Mesenteric fat pad (tissue), 1 donor: ENCODE data around the gene IDUA. TPM values are rescaled to one million over a fixed set of nuclear protein-coding genes. Genes with fewer than 3 reads are reported as not detected.
A peak's percentile ranks its signal among the peaks of the same experiment; 100 is the strongest.
"Not testable (repeated sequence)": the region's sequence is repeated elsewhere in the genome, so short reads cannot be mapped to it uniquely, and the experiment has no call there.

ENCODE experiments used
- DNase-seq: peaks from one replicate; pipeline ENCODE4 v3.0.0-alpha.2; 2020; ENCODE audit warnings: low spot score
- total RNA-seq: library from RNA; stranded (reverse); fragmentation: NEBNext Ultra II Directional; extraction: Animal tissue kit (Norgen Biotek cat#: 25700); gene quantifications from one replicate; pipeline ENCODE4 v1.2.1, GENCODE V29; 2021
- donor health status: DM: yes; HTN: yes; CAD: no.

Gene IDUA
- total RNA-seq, 1 donor from 2014 or later: 34.7 TPM

GRCh38 chr4:966266-967112 lies 20.4 kb upstream of the IDUA start:
- DNase-seq: no peak

DNA sequence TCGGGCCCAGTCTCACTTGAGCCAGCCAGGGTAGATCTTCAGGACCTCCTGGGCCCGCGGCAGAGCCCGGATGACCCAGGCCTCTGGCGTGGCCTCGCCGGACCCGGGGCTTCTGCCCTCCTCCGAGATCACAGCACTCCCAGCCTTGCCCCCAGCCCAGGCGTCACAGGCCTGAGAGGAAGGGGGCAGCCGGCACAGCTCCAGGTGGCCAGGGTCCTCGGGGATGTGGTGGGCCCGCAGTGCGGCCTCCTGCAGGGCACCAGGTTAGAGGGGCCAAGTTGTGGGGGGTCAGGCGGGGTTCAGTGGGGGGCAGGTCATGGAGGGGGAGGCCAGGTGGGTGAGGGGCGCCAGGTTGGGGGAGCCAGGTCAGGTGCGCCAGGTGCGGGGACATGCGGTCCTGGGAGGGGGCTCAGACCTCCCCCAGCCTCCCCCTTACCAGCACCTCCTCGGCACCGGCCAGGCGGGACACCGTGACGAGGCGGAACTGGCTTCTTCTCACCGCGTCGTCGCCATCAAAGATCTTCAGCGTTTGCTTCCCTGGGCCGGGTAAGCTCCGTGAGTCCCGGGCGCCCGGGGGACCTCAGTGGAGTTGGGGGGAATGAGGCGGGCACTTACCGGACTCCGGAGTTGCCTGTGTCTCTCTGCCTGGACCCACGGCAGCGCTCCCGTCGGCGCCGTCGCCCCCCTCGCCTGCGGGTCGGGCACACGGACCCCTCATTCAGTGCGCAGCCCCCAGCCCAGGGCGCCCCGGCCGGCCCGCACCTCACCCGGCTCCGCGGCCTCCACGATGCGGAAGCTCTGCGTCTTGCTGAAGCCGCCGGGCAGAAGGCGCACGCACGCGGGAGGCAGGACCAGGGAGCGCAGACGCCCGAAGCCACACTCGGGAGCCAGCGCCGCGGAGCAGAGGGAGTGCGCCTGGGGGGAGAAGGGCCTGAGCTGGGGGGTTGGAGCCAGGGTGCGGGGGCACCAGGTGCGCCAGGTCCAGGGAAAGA lies 19.4 kb upstream of the IDUA start:
- no peak for DNase-seq

DNA sequence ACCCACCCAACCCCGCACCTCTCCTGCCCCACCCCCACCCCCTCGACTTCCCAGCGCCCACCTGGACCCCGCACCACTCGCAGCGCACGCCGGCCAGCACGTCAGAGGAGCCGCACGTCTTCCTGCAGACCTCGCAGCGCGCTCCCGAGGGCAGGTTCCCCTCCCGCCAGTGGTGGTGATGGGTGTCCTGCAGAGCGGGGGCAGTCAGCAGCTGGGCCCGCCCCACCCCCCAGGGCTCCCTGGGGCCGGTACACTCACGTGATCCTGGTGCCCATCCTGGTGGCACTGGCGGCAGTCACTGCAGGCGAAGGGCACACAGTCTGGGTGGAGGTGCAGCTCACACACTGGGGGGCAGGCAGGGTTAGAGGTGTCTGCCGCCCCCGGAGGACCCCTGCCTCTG lies 18.6 kb upstream of the IDUA start:
- no peak for DNase-seq

GRCh38 chr4:968621-969394 lies 18.0 kb upstream of the IDUA start:
- no peak for DNase-seq

DNA sequence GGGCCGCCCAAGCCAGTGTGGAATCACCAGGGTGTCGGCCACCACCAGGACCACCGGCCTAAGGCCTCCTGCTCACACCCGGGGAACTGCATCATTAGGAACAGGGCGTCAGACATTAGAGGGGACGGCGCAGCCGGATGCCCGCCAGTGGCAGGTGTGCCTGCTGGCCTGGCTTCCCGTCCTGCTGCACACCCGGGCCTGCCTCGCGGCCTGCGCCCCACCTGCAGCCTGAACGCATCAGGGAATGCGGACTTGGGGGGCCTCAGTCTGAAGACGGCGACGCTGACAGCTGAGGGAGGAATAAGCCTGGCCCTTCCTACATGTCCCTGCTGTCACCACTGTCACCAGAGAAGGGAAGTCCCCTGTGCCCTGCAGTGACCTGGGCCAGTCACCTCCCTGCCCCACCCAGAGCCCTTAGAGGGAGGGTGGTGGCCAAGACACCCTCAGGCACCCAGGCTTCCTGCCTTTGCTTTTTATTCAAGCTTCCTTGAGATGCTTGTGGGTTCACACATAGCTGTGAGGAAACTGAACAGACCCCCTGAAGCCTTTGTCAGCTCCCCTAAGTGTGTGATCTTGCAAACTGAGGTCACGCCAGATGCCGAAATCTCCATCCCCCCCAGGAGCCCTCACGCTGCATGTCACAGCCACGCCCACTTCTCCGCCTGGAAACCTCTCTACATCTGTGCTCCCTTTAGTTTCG lies 16.6 kb upstream of the IDUA start:
- no peak for DNase-seq

DNA sequence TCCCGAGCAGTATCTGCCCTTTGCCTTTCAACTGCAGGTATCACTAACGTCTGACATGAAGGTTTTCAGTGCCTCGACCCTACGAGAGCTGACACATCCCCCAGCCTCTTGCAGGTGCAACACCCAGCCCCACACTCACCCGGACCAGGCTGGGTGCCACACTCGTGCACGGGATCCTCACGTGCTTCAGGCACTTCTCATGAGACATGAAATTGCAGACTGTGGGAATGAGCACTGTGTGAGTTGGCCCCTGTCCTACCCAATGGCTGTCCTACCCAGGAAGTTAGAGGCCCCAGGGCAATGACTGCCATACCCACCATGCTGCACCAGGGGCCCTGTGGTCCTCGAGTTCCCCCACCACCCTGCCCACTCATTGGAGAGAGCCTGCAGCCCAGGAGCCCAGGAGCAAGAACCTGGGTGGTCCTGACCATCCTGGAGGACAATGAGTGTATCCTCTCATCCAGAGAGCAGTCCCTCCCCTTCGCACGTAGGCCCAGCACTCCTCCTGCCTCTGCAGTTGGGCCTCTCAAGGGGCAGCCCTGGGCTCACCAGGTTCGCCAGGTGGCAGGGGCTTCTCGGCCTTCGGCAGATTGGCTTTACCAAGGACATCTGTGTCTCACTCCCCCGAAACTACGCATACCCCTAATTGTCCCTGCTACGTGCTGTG lies 15.9 kb upstream of the IDUA start:
- DNase-seq: no peak

DNA sequence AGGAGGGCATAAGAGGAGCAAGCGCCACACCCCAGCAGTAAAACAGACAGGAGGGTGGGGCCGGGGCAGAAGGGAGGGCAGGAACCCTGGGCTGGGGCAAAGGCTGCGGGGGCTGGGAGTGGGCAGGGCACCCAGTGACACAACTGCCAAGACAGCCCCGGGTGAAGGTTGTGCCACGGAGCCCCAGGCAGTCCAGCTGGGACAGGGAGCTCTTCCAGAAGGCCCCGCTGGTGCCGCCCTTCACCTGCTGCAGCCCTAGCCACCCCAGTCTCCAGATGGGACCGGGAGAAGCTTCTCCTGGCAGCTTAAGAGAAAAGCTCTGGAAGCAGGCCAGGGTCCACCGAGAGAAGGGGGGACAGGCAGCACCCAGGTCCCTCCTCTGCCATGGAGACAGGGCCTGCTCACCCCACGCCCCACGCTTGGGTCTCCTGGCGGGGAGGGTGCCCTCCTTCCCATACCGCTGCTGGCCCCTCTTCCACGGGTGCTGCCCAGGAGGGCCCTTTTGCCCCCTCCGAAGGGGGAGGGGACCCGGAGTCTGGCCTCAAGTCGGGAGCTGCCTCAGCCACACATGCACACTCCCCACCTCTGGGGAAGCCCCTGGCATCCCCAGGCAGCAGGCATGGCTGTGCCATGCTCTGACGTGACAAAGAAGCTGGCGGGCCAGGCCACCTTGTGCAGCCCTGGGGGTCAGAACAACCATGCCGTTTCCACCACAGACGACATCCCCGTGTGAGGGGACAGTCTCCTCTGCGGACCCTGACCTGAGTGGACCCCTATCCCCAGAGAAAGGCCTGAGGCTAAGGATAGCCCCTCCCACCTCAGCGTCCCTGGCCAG lies 15.0 kb upstream of the IDUA start:
- no peak for DNase-seq

DNA sequence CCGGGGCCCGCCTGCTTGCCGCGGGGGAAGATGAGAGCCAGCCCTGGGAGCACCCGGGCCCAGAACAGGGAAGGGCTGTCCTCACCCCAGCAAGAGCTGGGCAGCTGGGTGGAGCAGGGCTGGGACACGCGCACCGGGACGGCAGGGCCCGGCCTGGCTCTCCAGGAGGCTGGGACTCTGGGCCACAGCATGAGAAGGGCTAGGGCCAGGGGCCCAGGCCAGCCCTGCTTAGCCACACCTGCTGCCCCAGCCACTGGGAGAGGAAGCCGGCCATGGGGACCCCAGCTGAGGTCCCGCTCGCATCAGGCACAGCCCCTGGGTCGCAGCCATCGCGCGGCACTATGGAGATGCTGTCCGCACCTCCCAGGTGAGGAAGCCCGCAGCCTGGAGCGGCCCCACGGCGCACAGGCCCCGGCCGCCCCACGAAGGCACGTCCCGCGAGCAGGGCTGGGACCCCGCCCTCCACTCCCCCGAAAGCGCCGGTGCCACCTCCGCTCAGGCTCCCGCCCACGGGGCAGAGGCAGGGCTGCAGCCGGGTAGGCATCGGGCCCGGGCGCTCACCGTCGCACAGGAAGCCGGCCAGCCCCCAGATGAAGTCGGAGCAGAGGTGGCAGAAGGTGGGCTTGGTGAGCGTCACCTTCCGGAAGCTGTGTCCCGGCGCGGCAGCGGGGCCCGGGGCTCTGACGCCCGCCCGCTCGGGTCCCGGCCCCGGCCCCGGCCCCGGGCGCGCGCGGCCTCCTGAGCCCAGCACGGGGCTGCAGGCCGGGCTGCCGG lies 14.0 kb upstream of the IDUA start:
- no peak for DNase-seq

DNA sequence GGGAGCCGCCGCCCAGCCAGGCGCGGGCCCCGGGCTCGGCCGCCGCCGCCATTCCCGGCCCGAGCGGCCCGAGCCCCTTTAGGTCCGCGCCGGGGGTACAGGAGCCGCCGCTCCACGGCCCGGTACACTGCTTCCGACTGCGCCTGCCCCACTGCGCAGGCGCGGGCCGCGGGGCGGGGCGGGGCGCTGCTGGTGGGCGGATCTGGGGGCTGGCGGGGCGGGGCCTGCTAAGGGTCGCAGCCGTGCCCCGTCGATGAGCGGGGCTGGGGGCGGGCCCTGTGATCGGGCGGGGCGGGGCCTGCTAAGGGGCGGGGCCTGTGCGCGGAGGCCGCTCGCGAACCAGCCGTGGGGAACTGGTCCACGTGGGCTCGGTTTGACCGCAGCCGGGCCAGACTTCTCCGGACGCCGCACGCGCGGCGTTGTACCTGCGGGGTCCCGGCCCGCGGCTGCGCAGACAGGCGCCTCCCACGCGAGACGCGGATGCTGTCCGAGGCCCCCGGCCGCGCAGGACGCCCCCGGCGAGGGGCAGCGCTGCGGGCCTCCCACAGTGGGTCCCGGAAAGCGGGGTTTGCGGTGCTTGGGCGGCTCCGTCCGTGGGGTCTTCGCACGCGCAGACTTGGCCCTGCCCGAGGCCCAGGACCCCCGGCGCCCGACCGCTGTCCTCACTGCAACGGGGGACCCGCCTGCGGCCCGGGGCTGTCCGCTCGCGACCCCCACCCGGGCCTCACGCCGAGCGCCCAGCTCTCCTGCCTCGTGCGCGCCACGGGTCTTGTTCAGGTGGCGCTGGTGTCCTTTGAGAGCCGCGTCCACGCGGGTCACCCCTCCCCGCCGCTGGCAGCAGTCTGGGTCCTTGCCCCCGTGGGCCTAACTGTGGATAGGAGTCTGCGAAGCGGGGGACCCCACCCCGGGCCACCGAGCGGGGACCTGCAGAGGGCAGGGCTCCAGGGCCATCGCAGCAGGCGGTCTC lies 13.1 kb upstream of the IDUA start, which contains the start of gene DGKQ:
Gene DGKQ, minus strand, starts transcription at position 139 of the 967 bp plus-strand sequence. Its CDS starts 87 bp downstream, at position 52.
- DNase-seq: peak; percentile 97

DNA sequence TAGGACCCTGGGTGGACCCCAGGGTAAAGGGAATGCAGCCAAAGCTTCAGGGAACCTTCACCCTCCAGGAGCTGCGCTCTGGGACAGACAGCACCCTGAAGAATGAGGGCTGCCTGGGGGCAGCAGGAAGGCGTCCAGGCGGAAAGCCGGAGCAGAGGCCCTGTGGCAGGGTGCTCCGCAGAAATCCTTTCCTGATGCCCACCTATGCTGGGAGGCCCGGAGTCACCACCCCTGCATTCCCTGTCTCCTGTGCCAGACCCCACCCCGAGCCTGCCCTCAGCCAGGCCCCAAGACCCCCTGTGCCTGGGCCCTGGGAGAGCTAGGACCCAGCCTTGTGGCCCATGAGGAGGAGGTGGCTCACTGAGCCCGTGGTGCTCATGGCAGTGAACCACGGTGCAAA lies 12.2 kb upstream of the IDUA start:
- DNase-seq: no peak

DNA sequence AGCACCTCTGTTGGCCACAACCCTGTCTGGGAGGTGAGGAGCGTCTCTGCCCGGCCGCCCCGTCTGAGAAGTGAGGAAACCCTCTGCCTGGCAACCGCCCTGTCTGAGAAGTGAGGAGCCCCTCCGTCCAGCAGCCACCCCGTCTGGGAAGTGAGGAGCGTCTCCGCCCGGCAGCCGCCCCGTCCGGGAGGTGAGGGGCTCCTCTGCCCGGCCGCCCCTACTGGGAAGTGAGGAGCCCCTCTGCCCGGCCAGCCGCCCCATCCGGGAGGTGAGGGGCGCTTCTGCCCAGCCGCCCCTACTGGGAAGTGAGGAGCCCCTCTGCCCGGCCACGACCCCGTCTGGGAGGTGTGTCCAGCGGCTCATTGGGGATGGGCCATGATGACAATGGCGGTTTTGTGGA lies 10.8 kb upstream of the IDUA start:
- DNase-seq: not testable (repeated sequence)

- no peak for DNase-seq
Observed at GRCh38 chr4:978957-979701, 7.7 kb upstream of the IDUA start.

DNA sequence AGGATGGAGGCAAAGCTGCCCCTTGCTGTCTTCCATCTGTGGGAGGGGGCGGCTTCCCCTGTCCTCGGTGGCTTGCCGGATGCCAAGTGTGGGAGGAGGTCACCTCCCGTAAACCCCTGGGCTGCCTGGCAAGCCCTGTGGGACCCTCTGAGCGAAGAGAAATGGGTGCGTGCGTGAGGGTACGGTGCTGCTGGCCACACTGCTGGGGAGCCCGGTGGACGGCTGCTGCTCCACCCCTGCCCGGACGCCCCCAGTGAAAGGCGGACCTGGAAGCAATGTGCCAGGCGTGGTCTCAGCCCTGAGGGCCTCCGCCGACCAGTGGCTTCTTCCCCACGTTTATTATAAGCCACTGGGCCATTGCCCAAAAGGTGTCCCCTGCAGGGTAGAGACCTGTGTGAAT lies 4.6 kb upstream of the IDUA start:
- DNase-seq: no peak

DNA sequence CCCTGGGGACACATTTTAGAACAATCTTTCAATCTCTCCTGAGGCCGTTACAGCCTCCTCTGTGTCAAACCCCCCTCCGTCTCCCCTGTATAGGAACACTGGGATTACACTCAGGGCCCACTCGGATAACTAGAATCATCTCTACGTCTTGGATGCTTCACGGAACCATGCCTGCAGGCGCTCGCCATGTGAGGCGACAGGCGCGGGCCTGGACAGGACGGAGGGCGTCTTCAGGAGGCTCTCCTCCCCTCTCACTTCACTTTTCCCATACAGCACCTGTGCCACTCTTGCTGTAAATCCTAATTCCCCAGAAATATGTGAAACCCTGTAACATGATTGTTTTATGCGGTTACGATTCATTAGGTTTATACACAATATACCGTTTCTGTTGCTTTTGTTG lies 4.0 kb upstream of the IDUA start:
- DNase-seq: no peak

- DNase-seq: no peak
Observed at GRCh38 chr4:984336-985054, 2.3 kb upstream of the IDUA start.
